ENCODE measurements around the gene RPS27L.

DNA sequence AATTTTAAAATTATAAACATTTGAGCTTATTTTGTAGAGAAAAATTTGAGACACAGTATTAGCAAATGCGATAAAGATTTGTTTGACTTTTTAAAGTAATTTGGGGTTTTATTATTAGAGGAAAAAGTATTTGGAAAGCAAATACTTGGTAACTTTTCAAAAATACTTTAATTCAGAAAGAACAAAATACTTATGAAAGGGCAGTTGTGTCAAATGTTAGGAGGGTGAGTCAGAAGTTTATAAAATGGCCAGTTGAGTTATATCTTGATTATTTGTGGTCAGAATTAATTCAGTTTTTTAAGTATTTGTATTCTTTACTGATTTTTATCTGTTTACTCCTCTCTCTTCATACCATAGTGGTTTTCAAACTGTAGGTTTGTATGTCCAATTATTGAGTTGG, 23.5 kb downstream of the RPS27L start:
- TF ChIP-seq CTCF (IDR thresholded peaks at IDR 0.05; ENCODE audit: poor library complexity) (no peak), EZH2phosphoT487 (IDR thresholded peaks at IDR 0.05; ENCODE audit: low read depth, severe bottlenecking, unreplicated experiment) (no peak), EZH2 (IDR thresholded peaks at IDR 0.05; ENCODE audit: borderline replicate concordance) (no peak)
